ENCODE results near the gene TANGO2. TPM values are rescaled to one million over a fixed set of nuclear protein-coding genes. Genes with fewer than 3 reads are reported as not detected.

The TANGO2 gene
- total RNA-seq, 2 experiments from 2014 or later: 21.3 to 23.0 TPM

DNA sequence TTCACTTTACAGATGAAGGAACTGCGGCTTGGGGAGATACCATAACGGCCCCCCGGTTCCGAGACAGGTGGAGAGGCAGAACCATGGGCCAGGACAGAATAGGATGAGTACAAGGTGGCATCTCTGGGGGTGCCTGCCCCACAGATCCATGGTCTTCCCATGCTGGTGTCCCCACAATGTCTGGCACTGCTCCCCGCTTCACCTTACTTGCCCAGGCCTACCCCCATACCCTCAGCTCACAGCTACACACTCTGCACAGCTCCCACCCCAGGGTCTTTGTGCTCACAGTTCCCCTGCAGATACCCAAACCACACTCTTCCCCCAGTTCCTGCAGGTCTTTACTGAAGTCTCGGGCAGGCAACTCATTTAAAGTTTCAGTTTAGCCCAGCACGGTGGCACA is 47.7 kb downstream of the TANGO2 start:
- CTCF ChIA-PET: interaction anchor here (0.7 kb wide), 1 partner anchor 216 kb away, joined by 4 read pairs; no protein-coding TSS in a partner anchor
- POLR2A ChIA-PET: no interaction called here

DNA sequence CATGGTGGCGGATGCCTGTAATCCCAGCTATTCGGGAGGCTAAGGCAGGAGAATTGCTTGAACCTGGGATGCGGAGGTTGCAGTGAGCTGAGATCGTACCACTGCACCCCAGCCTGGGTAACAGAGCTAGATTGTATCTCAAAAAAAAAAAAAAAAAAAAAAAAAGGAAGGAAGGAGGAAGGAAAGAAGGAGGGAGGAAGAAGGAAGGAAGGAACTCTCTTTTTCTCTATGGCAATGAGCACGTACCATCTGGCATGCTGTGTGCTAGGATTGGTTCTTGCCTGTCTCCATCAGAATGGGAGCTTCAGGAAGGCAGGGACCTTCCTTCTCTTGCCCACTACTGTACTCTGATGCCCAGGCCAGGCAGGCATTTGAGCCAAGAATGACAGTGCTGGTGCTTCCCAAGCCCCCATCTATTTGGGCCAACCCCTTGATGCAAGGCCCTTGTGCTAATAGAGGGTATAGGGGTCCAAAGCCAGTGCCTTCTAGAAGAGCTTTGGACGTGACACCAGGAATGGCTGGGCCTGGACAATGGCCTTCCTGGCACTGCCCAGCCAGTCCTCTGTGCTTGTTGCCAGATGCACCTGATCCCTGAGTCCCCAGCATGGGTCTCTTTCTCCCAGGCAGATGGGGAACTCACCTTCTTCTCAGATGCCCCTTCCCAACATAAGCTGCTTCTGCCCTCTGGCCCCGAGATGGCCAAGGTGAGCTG is 48.6 kb downstream of the TANGO2 start:
- ChIA-PET CTCF (no interaction called here), POLR2A (no interaction called here)

DNA sequence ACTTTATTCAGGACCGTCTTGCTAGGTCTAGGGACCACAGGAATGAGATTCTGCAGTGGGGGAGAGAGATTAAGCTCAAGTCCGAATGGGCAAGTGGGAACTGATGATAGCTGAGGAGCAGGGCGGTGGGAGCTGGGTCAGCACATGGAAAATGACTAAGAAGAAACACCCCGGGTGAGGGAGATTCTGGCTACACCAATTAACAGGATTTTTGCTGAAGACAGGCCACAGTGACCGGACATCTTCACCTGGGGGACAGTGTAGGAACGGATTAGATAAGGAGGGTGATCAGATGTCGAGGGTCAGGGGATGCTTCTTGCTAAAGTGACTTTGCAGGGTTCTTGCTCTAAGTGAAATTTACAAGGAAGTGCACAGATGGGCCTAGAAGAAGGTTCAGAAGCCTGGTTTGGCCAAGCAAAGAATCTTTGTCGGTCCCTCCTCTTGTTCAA is 50.6 kb downstream of the TANGO2 start:
- ChIA-PET CTCF (interaction anchor here (0.7 kb wide), 1 partner anchor 143 kb away, joined by 3 read pairs; no protein-coding TSS in a partner anchor), POLR2A (no interaction called here)

DNA sequence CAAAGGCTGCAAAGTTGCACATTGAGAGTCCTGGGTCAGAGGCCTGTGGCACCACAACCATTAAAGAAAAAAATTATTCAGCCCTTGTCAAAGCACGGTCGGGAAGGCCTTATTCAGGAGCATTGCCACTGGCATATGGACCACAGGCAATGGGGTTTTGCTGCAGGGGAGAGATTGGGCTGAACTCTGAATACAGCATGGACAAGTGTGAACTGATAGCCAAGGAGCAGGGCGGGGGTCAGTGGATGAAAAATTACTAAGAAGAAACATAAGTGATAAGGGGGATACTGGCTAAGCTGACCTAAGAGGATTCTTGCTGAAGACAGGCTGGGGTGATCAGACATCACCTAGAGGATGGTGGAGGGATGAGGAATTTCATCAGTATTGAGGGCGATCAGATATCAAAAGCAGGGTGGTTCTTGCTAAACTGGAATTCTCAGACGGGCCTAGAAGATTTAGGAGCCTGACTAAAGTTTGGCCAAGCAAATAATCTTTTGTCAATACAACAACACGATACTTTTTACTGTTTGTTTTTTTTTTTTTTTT is 55.8 kb downstream of the TANGO2 start:
- CTCF ChIA-PET: no interaction called here

GRCh38 chr22:20079745-20080444 is 59.0 kb downstream of the TANGO2 start, which contains the start of gene DGCR8:
Gene DGCR8 (plus strand): TSS chr22:20080241. CDS start chr22:20085964, 5,723 bp downstream.
- POLR2A ChIA-PET: interaction anchor here (0.8 kb wide), 1 partner anchor 58 kb away, joined by 3 read pairs; no protein-coding TSS in a partner anchor
- CTCF ChIA-PET: interaction anchor here (1.6 kb wide), 1 partner anchor 31 kb away, joined by 4 read pairs; no protein-coding TSS in a partner anchor

More for the DNA sequence above, 55.8 kb downstream of the TANGO2 start:
- POLR2A ChIA-PET: no interaction called here

DNA sequence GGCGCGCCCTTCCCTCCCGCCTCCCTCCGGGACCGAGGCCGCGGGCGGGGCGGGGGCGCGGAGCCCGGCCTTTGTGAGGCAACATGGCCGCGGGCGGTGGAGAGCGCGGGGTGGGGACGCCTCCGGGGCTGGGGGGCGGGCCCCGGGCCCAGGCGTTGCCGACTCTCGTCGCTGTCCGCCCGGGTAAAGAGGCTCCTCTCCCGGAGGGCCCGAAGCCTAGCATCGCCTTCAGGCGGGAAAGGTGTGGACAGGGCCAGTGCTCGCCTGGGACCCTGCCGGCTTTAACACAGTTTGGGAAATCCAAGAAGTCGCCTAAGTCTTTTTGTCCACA is 59.5 kb downstream of the TANGO2 start:
- ChIA-PET POLR2A (no interaction called here), CTCF (no interaction called here)

- CTCF ChIA-PET: no interaction called here
- POLR2A ChIA-PET: interaction anchor here (1.2 kb wide), 1 partner anchor 35 kb away, joined by 3 read pairs; the partner anchor contains the start of gene RANBP1
These were observed 60.1 kb downstream of the TANGO2 start for GRCh38 chr22:20080776-20081654.

DNA sequence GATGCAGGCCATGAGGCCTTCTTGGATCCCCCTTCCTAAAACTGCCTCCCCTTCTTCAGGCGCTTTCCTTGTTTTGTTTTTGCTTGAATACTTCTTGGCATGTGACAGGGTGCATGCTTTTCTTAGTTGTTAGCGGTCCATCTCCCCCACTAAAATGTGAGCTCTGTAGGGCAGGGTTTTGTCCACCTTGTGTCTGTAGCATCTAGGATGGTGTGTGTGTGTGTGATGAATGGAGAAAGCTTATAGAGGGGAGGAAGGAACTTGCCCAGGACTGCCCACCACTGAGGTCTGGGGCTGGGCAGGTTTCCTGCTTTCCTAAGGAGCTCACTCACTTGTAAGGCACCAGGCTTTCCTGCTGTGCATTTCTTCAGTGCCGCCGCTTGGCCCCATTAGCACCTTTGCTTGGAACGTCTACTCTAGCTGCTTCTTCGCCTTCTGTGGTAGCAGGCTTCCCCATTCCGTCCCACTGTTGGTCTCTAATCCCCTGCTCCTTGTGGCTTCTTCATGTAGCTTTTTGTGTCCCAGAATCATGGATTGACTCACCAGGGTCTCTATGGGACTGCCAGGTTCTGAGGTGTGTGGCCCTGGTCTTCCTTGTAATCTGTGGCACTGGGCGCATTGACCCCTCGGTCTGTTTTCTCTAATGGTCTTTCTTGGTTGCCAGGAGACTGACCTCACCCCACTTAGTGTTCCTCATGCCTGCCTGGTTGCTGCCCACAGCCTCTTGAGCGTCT is 62.4 kb downstream of the TANGO2 start:
- ChIA-PET CTCF (interaction anchor here (1.0 to 1.8 kb wide), 4 partner anchors 13 to 29 kb away, joined by 3 to 8 read pairs (median 3); no protein-coding TSS in a partner anchor), POLR2A (interaction anchor here (0.6 to 1.6 kb wide), 3 partner anchors 16 to 34 kb away, joined by 3 to 7 read pairs (median 4); no protein-coding TSS in a partner anchor)

- ChIA-PET POLR2A (interaction anchor here (1.6 kb wide), 1 partner anchor 28 kb away, joined by 7 read pairs; no protein-coding TSS in a partner anchor), CTCF (interaction anchor here (1.0 kb wide), 1 partner anchor 19 kb away, joined by 3 read pairs; no protein-coding TSS in a partner anchor)
These were observed 63.1 kb downstream of the TANGO2 start for GRCh38 chr22:20083891-20084546.

GRCh38 chr22:20084547-20085413 is 63.9 kb downstream of the TANGO2 start:
- ChIA-PET CTCF (interaction anchor here (0.7 to 1.5 kb wide), 4 partner anchors 10 to 50 kb away, joined by 3 read pairs; no protein-coding TSS in a partner anchor), POLR2A (no interaction called here)

- CTCF ChIA-PET: interaction anchor here (1.0 to 1.5 kb wide), 5 partner anchors 9 to 26 kb away, joined by 3 to 4 read pairs (median 3); no protein-coding TSS in a partner anchor
- POLR2A ChIA-PET: no interaction called here
These were observed 64.7 kb downstream of the TANGO2 start for GRCh38 chr22:20085651-20086050.

- ChIA-PET CTCF (interaction anchor here (0.7 to 1.5 kb wide), 5 partner anchors 9 to 64 kb away, joined by 3 to 4 read pairs (median 3); no protein-coding TSS in a partner anchor), POLR2A (no interaction called here)
These were observed 65.2 kb downstream of the TANGO2 start for GRCh38 chr22:20086101-20086599.

DNA sequence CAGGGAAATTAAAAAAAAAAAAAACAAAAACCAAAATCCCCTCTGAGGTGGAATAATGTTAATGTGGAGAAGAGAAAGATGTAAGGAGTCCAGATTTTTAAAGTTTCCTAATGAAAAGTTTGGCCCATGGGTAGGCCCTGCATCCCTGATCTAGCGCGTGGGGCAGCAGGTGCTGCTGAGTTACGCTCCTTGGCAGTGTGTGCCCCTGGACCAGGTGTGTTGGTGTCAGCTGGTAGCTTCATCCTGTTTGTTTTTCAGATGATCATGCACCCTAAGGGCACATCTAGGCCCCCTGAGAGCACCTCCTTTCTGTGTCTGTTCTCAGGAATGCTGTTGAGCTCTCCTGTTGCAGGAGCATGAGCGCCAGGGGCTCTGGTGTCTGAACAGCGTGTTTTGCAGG is 65.9 kb downstream of the TANGO2 start:
- ChIA-PET POLR2A (no interaction called here), CTCF (interaction anchor here (0.7 to 1.2 kb wide), 2 partner anchors 14 to 65 kb away, joined by 3 read pairs; no protein-coding TSS in a partner anchor)

DNA sequence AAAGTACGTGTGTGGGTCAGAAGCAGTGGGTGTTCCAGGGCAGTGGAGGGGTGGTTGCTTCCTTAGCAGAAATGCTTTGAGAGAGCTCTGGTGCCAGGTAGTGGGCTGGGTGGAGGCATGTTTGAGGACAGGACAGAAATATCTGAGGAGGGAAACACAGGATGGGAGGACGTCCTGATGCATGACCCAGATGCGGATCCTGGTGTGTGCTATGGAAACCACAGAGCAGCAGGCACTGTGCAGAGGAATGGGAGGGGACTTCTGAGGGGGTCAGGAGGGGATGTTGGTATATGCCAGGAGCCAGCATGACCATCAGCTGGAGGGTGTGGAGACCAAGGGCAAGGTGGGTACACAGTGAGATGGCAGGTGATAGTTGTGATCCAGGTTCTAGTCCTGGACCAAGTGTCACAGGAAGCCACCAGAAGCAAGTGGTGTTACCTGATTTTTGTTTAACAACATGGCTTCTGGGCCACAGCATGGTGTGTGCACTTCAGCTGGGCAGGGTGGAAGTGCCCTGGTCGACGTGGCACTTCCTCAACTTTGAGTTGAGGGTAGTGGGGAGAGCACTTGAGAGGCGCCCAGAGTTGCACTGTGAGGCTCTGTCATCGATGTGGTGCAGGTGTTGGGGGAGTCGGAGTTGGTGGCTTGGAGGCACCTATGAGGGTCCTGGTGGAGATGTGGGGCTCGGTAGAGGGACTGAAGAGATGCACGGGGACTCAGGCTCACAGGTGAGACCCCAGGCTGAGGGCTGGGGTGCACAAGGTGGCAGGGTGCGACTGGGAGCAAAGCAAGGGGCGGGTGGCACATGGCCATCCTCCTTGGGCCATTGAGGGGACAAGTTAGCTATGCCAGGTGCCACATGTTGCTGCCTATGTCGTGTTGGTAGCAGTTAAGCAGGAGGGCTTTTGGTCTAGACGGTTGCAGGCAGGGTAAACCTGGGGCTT is 66.7 kb downstream of the TANGO2 start:
- POLR2A ChIA-PET: no interaction called here
- CTCF ChIA-PET: no interaction called here

GRCh38 chr22:20088263-20088648 is 67.3 kb downstream of the TANGO2 start:
- ChIA-PET POLR2A (no interaction called here), CTCF (interaction anchor here (1.2 kb wide), 1 partner anchor 23 kb away, joined by 3 read pairs; no protein-coding TSS in a partner anchor)
